Liver (tissue), 9 donors: ENCODE results near the gene ANGPTL4. TPM values are rescaled to one million over a fixed set of nuclear protein-coding genes. Genes with fewer than 3 reads are reported as not detected.
A peak's percentile ranks its signal among the peaks of the same experiment; 100 is the strongest.
"Not testable (repeated sequence)": the region's sequence is repeated elsewhere in the genome, so short reads cannot be mapped to it uniquely, and the experiment has no call there.

ENCODE experiments used
- DNase-seq: peaks from one replicate; pipeline ENCODE4 v3.0.0-alpha.2; 2017; ENCODE audit warnings: low spot score
- H3K27ac ChIP-seq, 2 donors: one replicate each; pipeline ENCODE4 v1.7.0; 2013; ENCODE audit warnings: inconsistent platforms in 2 of 2, low read length in 2 of 2, control low read depth in 1 of 2, low read depth in 1 of 2, mild to moderate bottlenecking in 1 of 2
- H3K27me3 ChIP-seq, 4 donors: one replicate each; pipeline versions ENCODE4 v1.6.1 to v1.7.0; 2013; ENCODE audit warnings: low read length in 3 of 4, inconsistent platforms in 1 of 4, mild to moderate bottlenecking in 1 of 4, moderate library complexity in 1 of 4; ENCODE audit not compliant: control insufficient read depth in 4 of 4, insufficient read depth in 4 of 4
- H3K36me3 ChIP-seq, 4 donors: one replicate each; pipeline versions ENCODE4 v1.6.1 to v1.7.0; 2013; ENCODE audit warnings: low read length in 3 of 4, mild to moderate bottlenecking in 3 of 4, low read depth in 1 of 4, moderate library complexity in 1 of 4; ENCODE audit not compliant: control insufficient read depth in 4 of 4, insufficient read depth in 3 of 4
- H3K4me1 ChIP-seq, 4 donors: one replicate each; pipeline versions ENCODE4 v1.6.1 to v1.7.0; 2013; ENCODE audit warnings: low read length in 3 of 4, mild to moderate bottlenecking in 3 of 4, moderate library complexity in 1 of 4; ENCODE audit not compliant: control insufficient read depth in 4 of 4, insufficient read depth in 4 of 4
- H3K4me3 ChIP-seq, 3 donors: one replicate each; pipeline versions ENCODE4 v1.6.1 to v1.7.0; 2013; ENCODE audit warnings: low read length in 3 of 3, control low read depth in 1 of 3, low read depth in 1 of 3, mild to moderate bottlenecking in 1 of 3
- H3K9ac ChIP-seq, 2 donors: one replicate each; pipeline ENCODE4 v1.7.0; 2013; ENCODE audit warnings: low read length in 2 of 2, mild to moderate bottlenecking in 2 of 2, moderate library complexity in 2 of 2, control low read depth in 1 of 2, low read depth in 1 of 2
- H3K9me3 ChIP-seq, 4 donors: one replicate each; pipeline versions ENCODE4 v1.6.1 to v1.7.0; 2013; ENCODE audit warnings: low read length in 3 of 4; ENCODE audit not compliant: control insufficient read depth in 4 of 4
- CTCF ChIP-seq: fragments of 150-350 bp; IDR thresholded peaks from 2 replicates; pipeline ENCODE4 v1.5.1; 2017; ENCODE audit warnings: improper control_type of control experiment, low read depth, low read length; ENCODE audit not compliant: missing input control
- FOXA2 ChIP-seq: IDR thresholded peaks from 2 replicates; pipeline ENCODE4 v1.6.1; 2016; ENCODE audit warnings: antibody characterized with exemption
- HNF4A ChIP-seq, 2 donors: conservative IDR thresholded peaks; 2 replicates each; pipeline ENCODE4 v1.6.1; 2016; ENCODE audit warnings: antibody characterized with exemption in 2 of 2, mild to moderate bottlenecking in 2 of 2
- HNF4G ChIP-seq: IDR thresholded peaks from 2 replicates; pipeline ENCODE4 v1.6.1; 2016; ENCODE audit warnings: antibody characterized with exemption
- NR2F2 ChIP-seq: IDR thresholded peaks from 2 replicates; pipeline ENCODE4 v1.6.1; 2016; ENCODE audit warnings: antibody characterized with exemption
- RAD21 ChIP-seq, 2 donors: IDR thresholded peaks; 2 replicates each; pipeline ENCODE4 v1.6.1; 2016; ENCODE audit warnings: antibody characterized with exemption in 2 of 2, mild to moderate bottlenecking in 2 of 2
- RXRA ChIP-seq, 2 donors: IDR thresholded peaks; 2 replicates each; pipeline ENCODE4 v1.6.1; 2017 to 2018; ENCODE audit warnings: antibody characterized with exemption in 2 of 2, mild to moderate bottlenecking in 1 of 2
- SP1 ChIP-seq: IDR thresholded peaks from 2 replicates; pipeline ENCODE4 v1.6.1; 2018; ENCODE audit warnings: antibody characterized with exemption, mild to moderate bottlenecking
- TAF1 ChIP-seq: conservative IDR thresholded peaks from 2 replicates; pipeline ENCODE4 v1.6.1; 2016; ENCODE audit warnings: antibody characterized with exemption, mild to moderate bottlenecking
- WGBS: extraction: QIAGEN DNeasy Blood & Tissue Kit; methylation state at CpG from one replicate; pipeline ENCODE4 v1.1.7; 2013; 5-methylcytosine and 5-hydroxymethylcytosine counted together
- polyA plus RNA-seq, 2 donors: library from polyadenylated mRNA; stranded (reverse) in 1 of 2; unstranded in 1 of 2; fragments of 200-250 nt in 1 of 2; fragments of >200 nt in 1 of 2; fragmentation: Nextera tagmentation in 1 of 2; extraction: Ambion mirVana in 1 of 2; gene quantifications; one replicate each; pipeline versions ENCODE4 v1.2.1 to v1.2.3, GENCODE V29; 2013 to 2015
- total RNA-seq, 2 donors: library from RNA; depleted of rRNA; stranded (reverse); fragments of >200 nt; gene quantifications; one replicate each; pipeline ENCODE4 v1.2.3, GENCODE V29; 2014
- TF ChIP-seq, protein P1 (sequence below): IDR thresholded peaks from 2 replicates; pipeline ENCODE4 v1.6.1; 2016; ENCODE audit warnings: antibody characterized with exemption, mild to moderate bottlenecking
- TF ChIP-seq, protein P2 (sequence below): IDR thresholded peaks from 2 replicates; pipeline ENCODE4 v1.6.1; 2016; ENCODE audit warnings: antibody characterized with exemption
- TF ChIP-seq, protein P3 (sequence below): IDR thresholded peaks from 2 replicates; pipeline ENCODE4 v1.6.1; 2016; ENCODE audit warnings: antibody characterized with exemption
- donor health status: healthy.
- donor health status: healthy.
- donor health status: healthy.
- donor health status: healthy.
- donor health status: healthy.

Gene ANGPTL4
- total and polyA plus RNA-seq, 4 donors = 0.65 to 144 (median 71.6) TPM

- WGBS = 86% methylated on average over 18 of the region's 18 CpGs
- Histone ChIP-seq H3K36me3 (peaks cover 12 to 33% (median 17%) of the 10 kb centered on the region in 4 donors), H3K9me3 (no peaks in the 10 kb centered on the region), H3K4me3 (no peak overlapping the region), H3K27me3 (no peaks in the 10 kb centered on the region), H3K9ac (no peak overlapping the region), H3K27ac (no peak overlapping the region), H3K4me1 (peaks cover 0 to 6% (median 2%) of the 10 kb centered on the region in 4 donors)
- TF ChIP-seq, protein P1, sequence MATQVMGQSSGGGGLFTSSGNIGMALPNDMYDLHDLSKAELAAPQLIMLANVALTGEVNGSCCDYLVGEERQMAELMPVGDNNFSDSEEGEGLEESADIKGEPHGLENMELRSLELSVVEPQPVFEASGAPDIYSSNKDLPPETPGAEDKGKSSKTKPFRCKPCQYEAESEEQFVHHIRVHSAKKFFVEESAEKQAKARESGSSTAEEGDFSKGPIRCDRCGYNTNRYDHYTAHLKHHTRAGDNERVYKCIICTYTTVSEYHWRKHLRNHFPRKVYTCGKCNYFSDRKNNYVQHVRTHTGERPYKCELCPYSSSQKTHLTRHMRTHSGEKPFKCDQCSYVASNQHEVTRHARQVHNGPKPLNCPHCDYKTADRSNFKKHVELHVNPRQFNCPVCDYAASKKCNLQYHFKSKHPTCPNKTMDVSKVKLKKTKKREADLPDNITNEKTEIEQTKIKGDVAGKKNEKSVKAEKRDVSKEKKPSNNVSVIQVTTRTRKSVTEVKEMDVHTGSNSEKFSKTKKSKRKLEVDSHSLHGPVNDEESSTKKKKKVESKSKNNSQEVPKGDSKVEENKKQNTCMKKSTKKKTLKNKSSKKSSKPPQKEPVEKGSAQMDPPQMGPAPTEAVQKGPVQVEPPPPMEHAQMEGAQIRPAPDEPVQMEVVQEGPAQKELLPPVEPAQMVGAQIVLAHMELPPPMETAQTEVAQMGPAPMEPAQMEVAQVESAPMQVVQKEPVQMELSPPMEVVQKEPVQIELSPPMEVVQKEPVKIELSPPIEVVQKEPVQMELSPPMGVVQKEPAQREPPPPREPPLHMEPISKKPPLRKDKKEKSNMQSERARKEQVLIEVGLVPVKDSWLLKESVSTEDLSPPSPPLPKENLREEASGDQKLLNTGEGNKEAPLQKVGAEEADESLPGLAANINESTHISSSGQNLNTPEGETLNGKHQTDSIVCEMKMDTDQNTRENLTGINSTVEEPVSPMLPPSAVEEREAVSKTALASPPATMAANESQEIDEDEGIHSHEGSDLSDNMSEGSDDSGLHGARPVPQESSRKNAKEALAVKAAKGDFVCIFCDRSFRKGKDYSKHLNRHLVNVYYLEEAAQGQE = no peak
- TF ChIP-seq, protein P2, sequence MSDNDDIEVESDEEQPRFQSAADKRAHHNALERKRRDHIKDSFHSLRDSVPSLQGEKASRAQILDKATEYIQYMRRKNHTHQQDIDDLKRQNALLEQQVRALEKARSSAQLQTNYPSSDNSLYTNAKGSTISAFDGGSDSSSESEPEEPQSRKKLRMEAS = no peak
- TF ChIP-seq, protein P3, sequence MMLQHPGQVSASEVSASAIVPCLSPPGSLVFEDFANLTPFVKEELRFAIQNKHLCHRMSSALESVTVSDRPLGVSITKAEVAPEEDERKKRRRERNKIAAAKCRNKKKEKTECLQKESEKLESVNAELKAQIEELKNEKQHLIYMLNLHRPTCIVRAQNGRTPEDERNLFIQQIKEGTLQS = no peak
- TF ChIP-seq NR2F2 = no peak
- no peak for TF ChIP-seq SP1
- no peak for TF ChIP-seq FOXA2
- no peak for TF ChIP-seq HNF4A (conservative IDR thresholded peaks at IDR 0.05)
- no peak for TF ChIP-seq TAF1
- TF ChIP-seq HNF4G = no peak
- TF ChIP-seq RXRA (IDR thresholded peaks at IDR 0.05) = no peak
- no peak for DNase-seq
These were observed 40.6 kb downstream of the ANGPTL4 start for GRCh38 chr19:8404391-8405151.

DNA sequence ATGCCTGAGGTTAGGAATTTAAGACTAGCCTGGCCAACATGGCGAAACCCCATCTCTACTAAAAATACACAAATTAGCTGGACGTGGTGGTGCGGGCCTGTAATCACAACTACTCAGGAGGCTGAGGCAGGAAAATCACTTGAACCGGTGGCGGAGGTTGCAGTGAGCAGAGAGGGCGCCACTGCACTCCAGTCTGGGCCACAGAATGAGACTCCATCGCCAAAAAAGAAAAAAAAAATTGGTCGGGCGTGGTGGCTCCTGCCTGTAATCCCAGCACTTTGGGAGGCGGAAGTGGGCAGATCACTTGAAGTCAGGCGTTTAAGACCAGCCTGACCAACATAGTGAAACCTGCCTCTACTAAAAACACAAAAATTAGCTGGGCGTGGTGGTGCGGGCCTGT lies 46.8 kb downstream of the ANGPTL4 start:
- H3K27ac ChIP-seq, H3K9ac ChIP-seq, H3K9me3 ChIP-seq, H3K36me3 ChIP-seq, H3K27me3 ChIP-seq, H3K4me3 ChIP-seq, DNase-seq: not testable (repeated sequence)
- peaks cover 0 to 16% (median 8%) of the 10 kb centered on the region in 4 donors for H3K4me1 ChIP-seq
- WGBS = 90% methylated on average over 13 of the region's 13 CpGs

- WGBS = 5% methylated on average over 89 of the region's 89 CpGs
- Histone ChIP-seq H3K4me3 (peak within 1 kb of the TSS; percentile 28 to 97 (median 68)), H3K27me3 (no peaks in the 10 kb centered on the region), H3K9ac (peak within 1 kb of the TSS; percentile 1 to 69), H3K27ac (peak within 1 kb of the TSS; percentile 39 to 47), H3K9me3 (no peaks in the 10 kb centered on the region), H3K36me3 (no peaks in the 10 kb centered on the region), H3K4me1 (peaks cover 0 to 16% (median 8%) of the 10 kb centered on the region in 4 donors)
- DNase-seq = peak; percentile 100
- TF ChIP-seq SP1 (peak; percentile 74), HNF4A (conservative IDR thresholded peaks at IDR 0.05) (peak in 1 of 2 donors; percentile 4), RAD21 (IDR thresholded peaks at IDR 0.05) (peak; percentile 70 to 72), CTCF (peak; percentile 60)
- TF ChIP-seq, protein P2 = no peak
These were observed 49.1 kb downstream of the ANGPTL4 start, which contains the start of gene MARCHF2 for GRCh38 chr19:8412783-8413628. Gene MARCHF2, plus strand, starts transcription at chr19:8413305. Its CDS starts 8,536 bp downstream, at chr19:8421841.
